ENCODE measurements around the gene NPAS3.

DNA sequence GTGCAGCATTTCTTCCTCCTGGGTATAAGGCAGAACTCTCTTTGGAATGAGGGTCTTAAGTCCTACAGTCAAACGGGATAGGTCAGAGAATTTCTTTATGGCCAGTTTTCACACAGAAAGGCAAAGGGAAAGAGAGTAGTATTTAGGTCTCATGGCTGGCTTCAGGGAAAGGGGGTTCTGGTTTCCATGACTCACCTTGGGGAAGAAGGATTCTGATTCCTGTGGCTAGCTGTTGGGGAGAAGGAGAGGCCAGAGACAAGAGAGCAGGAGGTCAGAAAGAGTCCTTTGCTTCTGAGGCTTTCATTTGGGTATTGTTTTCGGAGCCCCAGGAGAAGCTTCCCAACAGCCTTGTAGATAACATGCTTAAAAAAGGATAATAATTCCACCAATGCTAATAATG, 332.5 kb downstream of the NPAS3 start:
- TF ChIP-seq, protein P1, sequence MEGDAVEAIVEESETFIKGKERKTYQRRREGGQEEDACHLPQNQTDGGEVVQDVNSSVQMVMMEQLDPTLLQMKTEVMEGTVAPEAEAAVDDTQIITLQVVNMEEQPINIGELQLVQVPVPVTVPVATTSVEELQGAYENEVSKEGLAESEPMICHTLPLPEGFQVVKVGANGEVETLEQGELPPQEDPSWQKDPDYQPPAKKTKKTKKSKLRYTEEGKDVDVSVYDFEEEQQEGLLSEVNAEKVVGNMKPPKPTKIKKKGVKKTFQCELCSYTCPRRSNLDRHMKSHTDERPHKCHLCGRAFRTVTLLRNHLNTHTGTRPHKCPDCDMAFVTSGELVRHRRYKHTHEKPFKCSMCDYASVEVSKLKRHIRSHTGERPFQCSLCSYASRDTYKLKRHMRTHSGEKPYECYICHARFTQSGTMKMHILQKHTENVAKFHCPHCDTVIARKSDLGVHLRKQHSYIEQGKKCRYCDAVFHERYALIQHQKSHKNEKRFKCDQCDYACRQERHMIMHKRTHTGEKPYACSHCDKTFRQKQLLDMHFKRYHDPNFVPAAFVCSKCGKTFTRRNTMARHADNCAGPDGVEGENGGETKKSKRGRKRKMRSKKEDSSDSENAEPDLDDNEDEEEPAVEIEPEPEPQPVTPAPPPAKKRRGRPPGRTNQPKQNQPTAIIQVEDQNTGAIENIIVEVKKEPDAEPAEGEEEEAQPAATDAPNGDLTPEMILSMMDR (IDR thresholded peaks at IDR 0.05), result no peak
- TF ChIP-seq ZC3H11A (IDR thresholded peaks at IDR 0.05), result no peak
- no peak for TF ChIP-seq ELK1 (IDR thresholded peaks at IDR 0.05; ENCODE audit: low read depth, low read length)
- no peak for TF ChIP-seq TP53 (CRISPR knock-in tag; IDR thresholded peaks at IDR 0.05)
- TF ChIP-seq EP300 (IDR thresholded peaks at IDR 0.05), result no peak
- no peak for TF ChIP-seq PHF8 (IDR thresholded peaks at IDR 0.05; ENCODE audit: borderline replicate concordance, low read depth)
- no peak for TF ChIP-seq HDAC2 (IDR thresholded peaks at IDR 0.05)
- TF ChIP-seq, protein P2, sequence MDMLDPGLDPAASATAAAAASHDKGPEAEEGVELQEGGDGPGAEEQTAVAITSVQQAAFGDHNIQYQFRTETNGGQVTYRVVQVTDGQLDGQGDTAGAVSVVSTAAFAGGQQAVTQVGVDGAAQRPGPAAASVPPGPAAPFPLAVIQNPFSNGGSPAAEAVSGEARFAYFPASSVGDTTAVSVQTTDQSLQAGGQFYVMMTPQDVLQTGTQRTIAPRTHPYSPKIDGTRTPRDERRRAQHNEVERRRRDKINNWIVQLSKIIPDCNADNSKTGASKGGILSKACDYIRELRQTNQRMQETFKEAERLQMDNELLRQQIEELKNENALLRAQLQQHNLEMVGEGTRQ (IDR thresholded peaks at IDR 0.05), result no peak
- TF ChIP-seq MAX (IDR thresholded peaks at IDR 0.05), result no peak
- TF ChIP-seq CBX8 (IDR thresholded peaks at IDR 0.05), result no peak

Measured in A549 (cell line).